Neural cell (in vitro differentiated cells): ENCODE results near the gene PCGF6.

Experiments
- CTCF ChIP-seq: fragments of 450-650 bp; IDR thresholded peaks from 2 replicates; pipeline ENCODE4 v1.5.1; 2014; ENCODE audit warnings: antibody characterized with exemption, mild to moderate bottlenecking, moderate library complexity; ENCODE audit not compliant: poor library complexity, severe bottlenecking
- EP300 ChIP-seq: fragments of 450-650 bp; conservative IDR thresholded peaks from 2 replicates; pipeline ENCODE4 v1.6.1; 2014; ENCODE audit warnings: antibody characterized with exemption, mild to moderate bottlenecking, moderate library complexity; ENCODE audit not compliant: poor library complexity, severe bottlenecking
- EZH2 ChIP-seq: fragments of 200-600, 300-800 bp; shearing (Covaris generic), sonication (generic); IDR thresholded peaks from 2 replicates; pipeline ENCODE4 v1.6.1; 2014; ENCODE audit warnings: antibody characterized with exemption, low read length, borderline replicate concordance, mild to moderate bottlenecking; ENCODE audit not compliant: insufficient read depth, poor library complexity, severe bottlenecking
- RAD21 ChIP-seq: fragments of 450-650 bp; conservative IDR thresholded peaks from 2 replicates; pipeline ENCODE4 v1.6.1; 2014; ENCODE audit warnings: antibody characterized with exemption, mild to moderate bottlenecking, moderate library complexity
- SMC3 ChIP-seq: fragments of 450-650 bp; conservative IDR thresholded peaks from 2 replicates; pipeline ENCODE4 v1.6.1; 2014; ENCODE audit warnings: antibody characterized with exemption, mild to moderate bottlenecking, moderate library complexity; ENCODE audit not compliant: poor library complexity

- TF ChIP-seq EP300 (no peak), SMC3 (no peak), EZH2 (no peak), CTCF (no peak), RAD21 (no peak)
These were observed 22.6 kb upstream of the PCGF6 start for GRCh38 chr10:103373544-103373943.
